ENCODE results near the gene HOXD1.

The HOXD1 gene

GRCh38 chr2:176187899-176188773, at the start of gene HOXD1:
HOXD1 (plus strand) TSS chr2:176188668; CDS start chr2:176188802, 134 bp downstream.
- no peak for DNase-seq (ENCODE audit: low read depth, low spot score)

GRCh38 chr2:176138923-176139660, 49.4 kb upstream of the HOXD1 start:
- DNase-seq (ENCODE audit: low read depth, low spot score): no peak

DNA sequence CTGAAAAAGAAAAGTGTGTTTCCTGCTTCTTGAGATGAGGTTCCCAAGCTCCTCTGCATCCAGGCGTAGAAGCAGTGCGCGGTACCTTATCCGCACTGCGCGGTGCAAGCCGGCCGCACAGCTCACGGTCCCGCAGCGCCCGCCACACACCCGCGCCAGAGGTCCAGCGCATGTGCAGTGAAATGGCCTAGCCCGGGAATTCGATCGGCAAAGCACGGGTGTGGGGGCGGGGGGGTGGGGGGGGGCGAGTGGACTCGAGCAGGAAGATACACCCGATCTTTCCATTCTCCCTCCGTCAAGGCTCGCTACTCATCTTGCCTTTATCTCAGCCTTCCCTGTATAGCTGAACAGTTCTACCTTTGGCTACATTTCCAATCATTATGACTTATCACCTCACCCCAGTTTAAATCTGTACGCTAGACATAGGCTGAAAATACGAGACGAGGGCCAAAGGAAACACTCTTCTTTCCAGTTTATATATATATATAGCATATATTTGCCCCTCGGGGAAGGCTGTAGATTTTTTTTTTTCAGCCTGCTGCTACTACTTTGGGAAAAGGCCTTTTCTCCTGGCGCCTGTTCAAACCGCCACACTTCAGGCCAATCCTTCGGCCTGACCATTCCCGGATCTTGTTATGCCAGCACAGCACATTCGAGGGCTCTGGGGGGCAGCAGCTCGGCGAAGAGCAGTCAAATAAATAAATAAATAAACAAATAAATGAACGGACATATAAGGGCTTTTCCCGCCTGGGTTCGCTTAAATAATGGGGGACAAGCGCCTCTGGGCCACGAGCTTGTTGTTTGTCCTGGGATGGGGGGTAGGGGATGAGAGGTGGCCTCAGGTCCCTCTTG, 48.6 kb upstream of the HOXD1 start:
- DNase-seq (ENCODE audit: low read depth, low spot score): no peak

DNA sequence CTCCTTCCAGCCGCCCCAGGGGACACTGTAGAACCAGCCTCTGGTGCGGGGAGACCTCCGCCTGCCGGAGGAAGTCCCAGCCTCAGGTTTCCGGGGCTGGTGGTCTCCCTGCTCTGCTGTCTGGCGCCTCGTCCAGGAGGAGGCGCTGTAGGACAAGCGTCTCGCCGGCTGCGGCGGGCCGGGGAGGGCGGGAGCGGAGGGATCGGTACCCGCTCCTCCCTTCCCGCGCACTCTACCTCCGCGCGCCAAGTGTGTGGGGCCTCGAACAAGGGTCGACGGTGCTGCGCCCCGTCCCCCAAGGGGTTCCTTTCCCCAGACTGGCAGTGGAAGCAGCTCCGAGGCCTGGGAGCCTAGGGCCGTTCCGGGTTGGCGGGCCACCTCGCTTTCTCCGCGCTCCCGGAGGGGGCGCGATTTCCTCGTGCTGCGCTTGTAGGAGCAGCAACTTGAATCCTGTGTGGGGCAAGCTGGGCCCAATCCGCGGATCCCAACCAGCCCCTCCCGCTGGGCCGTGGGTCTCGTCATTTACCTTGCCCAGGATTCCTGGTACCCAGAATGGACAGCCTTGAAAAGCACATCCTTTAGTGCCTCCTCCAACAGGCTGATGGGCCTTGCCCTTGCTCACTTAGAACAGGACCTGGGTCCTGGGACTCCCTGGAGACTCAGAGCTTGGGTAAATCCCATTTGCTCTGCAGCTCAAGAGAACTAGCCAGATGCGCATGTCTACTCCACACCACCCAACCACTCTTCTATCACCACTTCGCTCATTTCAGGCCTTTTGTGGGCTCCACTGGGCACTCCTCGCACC, 47.8 kb upstream of the HOXD1 start:
- DNase-seq (ENCODE audit: low read depth, low spot score): no peak

DNA sequence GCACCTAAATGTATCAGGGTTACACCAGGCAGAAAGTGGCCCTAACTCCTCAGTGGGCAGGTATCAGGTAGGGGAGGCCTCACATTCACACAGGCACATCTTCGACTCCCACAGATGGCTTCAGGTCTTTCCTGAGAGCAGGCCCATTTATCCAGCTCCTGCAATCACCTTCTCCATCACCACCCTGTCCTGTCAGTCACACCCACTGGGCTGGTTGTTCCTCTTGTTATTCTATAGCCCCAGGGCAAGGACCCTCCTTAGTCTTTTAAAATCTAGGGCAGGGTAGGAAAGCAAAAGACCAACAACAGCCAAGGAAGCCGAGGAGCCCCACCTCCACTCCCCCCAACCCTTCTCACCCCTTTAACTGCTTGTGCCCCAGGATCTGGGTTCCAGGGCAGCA, 46.2 kb upstream of the HOXD1 start:
- no peak for DNase-seq (ENCODE audit: low read depth, low spot score)

DNA sequence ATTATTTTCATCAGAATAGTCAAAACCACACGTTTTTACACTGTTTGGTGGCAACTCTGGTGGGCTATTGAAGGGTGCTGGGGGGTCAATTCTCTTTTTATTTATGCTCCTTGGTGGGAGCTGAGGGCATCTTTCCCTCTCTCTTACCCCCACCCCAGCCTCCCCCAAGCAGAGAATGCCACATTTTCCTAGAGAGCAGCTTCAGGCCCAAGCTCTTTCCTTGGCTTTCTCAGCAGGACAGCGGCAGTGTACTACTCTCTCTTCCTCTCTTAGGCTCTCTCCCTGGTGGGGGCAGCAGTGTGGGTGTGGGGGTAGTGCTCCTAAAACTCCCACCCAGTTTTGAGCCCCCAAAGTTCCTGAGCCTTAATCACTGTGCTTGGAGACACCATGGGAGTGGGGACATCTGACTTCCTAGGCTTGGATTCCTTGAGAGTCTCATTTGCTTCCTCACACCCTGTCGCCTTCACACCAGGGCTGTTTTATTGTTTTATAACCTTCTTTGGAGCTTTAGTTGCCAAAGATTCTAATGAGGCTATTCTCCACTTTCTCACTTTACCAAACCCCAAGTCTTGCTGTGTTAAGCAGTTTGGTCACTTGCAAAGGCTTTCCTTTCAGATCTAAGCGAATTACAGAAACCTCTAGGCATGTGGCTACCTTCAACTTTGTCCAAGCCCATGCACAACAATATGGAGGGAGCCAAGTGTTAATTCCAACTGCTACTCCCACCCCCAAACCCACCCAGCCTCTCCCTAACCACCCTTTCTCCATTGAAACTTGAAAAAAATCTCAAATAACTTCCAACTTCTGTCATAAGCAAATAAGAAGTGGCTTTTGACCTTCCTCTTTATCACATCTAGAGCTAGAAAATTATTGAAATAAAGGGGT, 43.1 kb upstream of the HOXD1 start:
- DNase-seq (ENCODE audit: low read depth, low spot score): no peak

DNA sequence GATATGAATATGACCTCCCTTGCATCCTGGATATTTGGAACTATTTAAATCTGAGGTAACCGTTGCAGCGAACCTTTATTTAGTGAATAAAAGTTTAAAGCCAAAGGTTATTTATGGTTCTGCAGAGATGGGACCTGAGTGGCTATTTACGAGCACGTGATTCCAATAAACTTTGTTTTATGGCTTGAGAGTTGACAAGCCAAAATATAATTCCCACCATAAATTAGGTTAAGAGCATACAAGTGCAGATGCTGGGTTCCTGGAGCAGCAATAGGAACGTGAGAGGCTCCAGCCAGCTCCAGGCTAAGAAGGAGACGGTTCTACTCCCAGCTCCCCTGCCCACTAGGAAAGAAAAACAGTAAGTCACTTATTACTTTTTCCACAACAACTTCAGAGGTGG, 42.4 kb upstream of the HOXD1 start:
- no peak for DNase-seq (ENCODE audit: low read depth, low spot score)

DNA sequence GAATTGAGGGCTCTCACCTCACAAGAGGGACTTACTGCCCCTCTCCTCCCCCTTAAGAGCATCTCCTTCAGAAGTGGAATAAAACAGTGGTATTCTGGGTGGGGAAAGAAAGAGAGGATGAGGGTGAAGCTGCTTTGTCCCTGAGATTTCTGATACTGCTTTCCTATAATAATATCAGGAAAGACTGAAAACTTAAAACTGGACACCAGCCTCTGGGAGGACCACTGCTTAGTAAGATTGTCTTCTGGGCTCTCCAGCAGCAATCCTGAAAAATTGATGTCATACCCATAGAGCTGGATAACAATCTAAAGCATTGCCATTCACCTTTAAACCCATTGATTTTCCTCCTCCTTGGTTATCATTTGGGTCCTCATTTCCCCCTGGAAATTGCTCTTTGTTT, 41.8 kb upstream of the HOXD1 start:
- DNase-seq (ENCODE audit: low read depth, low spot score): no peak

DNA sequence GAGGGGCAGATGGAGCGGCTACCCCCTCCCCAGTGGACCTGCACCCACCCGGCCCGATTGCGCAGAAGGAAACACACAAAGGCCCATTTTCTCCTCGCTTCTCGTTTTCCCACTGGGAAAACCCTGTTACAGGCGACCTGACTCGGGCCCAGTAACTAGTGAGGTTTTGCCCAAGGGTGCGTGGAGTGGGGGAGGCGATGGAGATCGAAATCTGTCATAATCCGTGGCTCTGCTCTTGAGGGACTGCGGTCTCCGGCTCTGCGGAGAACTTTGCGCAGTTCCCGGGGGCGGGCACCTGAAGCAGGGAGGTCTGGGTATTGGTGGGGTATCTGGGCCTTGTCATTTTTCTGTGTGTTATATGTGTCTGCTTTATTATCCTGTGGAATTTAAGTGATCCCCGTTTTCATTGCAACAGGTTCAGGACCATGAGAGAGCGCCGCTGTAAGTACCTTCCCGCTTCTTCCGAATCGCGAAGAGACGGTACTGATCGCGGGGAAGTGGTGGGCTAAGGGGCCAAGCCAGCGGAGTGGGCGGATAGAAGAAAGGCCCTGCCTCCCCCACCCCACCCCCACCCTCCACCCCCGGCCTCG, 41.2 kb upstream of the HOXD1 start:
- no peak for DNase-seq (ENCODE audit: low read depth, low spot score)

GRCh38 chr2:176147800-176148496, 40.5 kb upstream of the HOXD1 start:
- no peak for DNase-seq (ENCODE audit: low read depth, low spot score)

- DNase-seq (ENCODE audit: low read depth, low spot score): no peak
Observed at GRCh38 chr2:176148751-176149421, 39.6 kb upstream of the HOXD1 start.

DNA sequence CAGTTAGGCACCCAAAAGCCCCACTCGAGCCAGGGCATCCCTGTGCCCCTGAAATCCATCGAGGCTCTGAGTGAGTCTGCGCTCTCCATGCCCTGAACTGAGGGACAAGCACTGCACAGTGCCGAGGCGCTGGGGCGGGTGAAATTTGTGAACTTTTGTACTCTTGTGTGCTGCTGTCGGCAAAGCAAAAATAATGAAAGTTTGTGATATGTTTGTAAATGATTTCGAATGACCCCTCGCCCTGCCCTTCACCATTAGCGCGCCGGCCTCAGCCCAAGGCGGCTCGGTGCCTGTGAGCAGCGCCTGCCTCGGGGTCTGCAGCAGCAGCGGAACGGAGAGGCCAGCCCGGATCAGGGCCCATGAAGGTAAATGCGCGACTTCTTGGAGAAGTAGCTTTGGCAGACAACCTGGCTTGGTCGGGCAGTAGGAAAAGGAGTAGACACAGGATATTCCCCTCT, 39.0 kb upstream of the HOXD1 start:
- DNase-seq (ENCODE audit: low read depth, low spot score): no peak

DNA sequence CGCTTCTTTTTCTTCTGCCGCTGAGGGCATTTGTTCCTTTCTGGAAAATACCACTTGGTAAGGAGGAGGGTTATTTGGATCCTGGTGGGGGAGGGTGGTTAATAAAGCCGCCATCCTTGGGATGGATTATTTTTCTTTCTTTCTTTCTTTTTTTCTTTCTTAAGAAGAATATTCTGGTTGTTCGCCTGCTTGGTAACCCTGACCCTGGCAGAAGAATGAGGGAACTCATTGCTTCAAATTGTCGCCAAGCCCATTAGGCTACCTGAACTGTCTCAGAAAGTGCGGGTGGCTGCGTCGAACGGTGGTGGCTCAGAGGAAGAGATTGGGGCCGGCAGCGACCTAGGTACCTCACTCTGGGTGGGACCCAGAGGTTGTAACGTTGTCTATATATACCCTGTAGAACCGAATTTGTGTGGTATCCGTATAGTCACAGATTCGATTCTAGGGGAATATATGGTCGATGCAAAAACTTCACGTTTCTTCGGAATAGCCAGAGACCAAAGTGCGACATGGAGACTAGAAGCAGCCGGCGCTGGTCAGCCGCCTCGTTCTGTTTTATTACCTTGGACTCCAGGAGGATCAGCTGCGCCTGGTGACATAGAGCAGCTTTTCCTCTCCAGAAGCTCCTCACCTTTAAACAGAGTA, 38.4 kb upstream of the HOXD1 start:
- no peak for DNase-seq (ENCODE audit: low read depth, low spot score)

DNA sequence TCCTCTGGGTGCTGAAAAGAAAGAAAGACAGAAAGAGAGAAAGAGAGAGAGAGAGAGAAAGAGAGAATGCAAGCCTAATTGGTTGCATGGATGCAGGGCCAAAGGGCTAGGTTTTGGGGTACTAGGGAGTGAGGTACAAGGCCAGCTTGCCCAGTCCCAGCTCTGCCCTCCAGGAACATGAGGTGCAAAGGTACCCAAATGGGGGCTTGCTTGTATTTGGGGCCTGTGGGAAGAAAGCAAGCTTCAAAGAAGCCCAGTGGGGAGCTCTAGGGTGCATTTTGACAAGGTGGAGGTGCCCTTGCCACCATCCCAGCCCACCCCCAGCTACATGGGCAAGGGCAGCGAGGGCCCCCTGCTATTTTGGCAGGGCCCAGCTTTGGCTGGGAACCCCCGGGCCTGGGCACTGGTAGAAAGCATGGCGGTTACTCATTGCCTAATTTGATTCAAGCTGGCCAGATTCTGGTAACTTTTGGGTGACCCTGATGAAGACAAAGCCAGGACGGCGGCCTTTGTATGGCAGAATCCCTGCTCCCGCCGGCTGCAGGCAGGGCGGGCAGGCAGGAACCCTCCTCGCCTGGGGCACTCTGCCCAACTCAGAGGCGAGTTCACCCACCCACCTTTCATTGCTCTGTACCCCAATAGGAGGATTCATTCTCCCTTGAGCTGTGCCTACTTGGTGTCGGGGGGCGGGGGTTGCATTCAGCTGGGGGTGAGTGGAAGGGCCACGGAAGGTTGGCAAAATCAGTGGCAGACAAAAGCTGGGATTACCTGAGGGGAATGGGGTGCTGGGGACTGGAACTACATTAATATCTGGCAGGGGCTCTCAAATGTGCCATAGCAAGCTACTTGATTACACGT, 37.7 kb upstream of the HOXD1 start:
- DNase-seq (ENCODE audit: low read depth, low spot score): no peak

DNA sequence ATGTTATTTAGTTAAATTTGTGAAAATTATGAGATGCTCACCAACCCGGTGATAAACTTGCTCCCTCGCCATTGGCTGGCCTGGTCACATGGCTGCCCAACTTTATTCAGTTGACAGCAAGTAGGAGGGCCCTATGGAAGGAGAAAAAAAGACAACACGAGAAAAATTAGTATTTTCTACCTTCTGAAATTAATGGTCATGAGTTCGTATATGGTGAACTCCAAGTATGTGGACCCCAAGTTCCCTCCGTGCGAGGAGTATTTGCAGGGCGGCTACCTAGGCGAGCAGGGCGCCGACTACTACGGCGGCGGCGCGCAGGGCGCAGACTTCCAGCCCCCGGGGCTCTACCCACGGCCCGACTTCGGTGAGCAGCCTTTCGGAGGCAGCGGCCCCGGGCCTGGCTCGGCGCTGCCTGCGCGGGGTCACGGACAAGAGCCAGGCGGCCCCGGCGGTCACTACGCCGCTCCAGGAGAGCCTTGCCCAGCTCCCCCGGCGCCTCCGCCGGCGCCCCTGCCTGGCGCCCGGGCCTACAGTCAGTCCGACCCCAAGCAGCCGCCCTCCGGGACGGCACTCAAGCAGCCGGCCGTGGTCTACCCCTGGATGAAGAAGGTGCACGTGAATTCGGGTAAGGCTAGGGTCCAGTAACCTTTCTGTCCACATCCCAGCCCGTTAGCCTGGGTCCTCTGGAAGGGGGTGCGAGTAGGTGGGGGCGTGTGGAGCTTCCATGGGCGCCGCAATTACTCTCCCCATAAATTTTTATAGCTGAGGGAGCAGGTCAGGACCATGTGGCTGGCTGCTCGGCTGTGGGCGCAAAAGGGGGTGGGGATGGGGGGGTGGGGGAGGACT, 36.8 kb upstream of the HOXD1 start, which contains the start of gene HOXD4:
TSS of gene HOXD4 (plus strand) at position 109 of the 846 bp plus-strand sequence. CDS start at position 193, 84 bp downstream.
- DNase-seq (ENCODE audit: low read depth, low spot score): no peak
